ENCODE data around the gene VWA8. TPM values are rescaled to one million over a fixed set of nuclear protein-coding genes. Genes with fewer than 3 reads are reported as not detected.

The VWA8 gene
- total RNA-seq, 1 donor: 21.4 TPM

DNA sequence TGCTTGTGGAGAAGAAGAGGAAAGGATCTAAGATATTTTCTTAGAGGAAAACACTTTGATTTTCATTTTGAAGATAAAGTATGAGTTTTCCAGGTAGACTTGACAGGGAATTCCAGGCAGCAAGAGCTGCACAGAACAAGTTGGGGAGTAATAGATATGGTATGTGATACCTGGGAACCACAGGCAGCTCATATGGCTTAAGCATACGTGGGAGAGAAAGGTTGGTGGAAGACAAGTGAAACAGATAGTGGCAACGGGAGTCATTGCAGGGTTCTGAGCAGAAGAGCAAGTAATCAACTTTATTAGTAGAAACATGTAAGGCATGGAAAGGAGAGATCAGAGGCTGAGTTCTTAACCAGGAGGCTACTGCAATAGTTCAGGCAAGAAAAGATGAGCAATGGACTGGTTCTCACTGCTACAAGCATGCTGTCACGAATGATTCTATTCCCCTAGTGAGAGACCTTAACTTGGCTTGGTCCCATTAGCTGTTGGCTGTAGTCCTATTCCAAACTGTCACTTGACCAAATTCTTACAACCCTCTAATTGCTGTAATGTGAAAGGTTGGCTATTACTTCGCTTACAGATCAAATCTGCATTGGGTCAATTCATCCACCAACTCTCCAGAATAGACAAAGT is 217.9 kb downstream of the VWA8 start:
- Histone ChIP-seq H3K27me3 (ENCODE audit: insufficient read depth, low read length) (no peaks in the 10 kb centered on the region), H3K4me2 (ENCODE audit: insufficient read depth, low read length) (no peak overlapping the region), H3K79me2 (ENCODE audit: insufficient read depth, low read length) (no peaks in the 10 kb centered on the region), H3K36me3 (ENCODE audit: insufficient read depth, low read length) (no peaks in the 10 kb centered on the region), H3K27ac (ENCODE audit: low read depth, low read length) (no peak overlapping the region), H4K20me1 (ENCODE audit: insufficient read depth, low read length) (no peaks in the 10 kb centered on the region), H3K4me3 (ENCODE audit: insufficient read depth, low read length) (no peak overlapping the region), H2AFZ (ENCODE audit: low read length) (no peak overlapping the region), H3K9me3 (ENCODE audit: low read depth, low read length) (no peaks in the 10 kb centered on the region), H3K4me1 (ENCODE audit: insufficient read depth, low read length) (no peaks in the 10 kb centered on the region)
- DNase-seq (ENCODE audit: insufficient read length, low spot score, missing footprints): no peak
- no peak for TF ChIP-seq CTCF (IDR thresholded peaks at IDR 0.05; ENCODE audit: extremely low read depth, low read depth, low read length)

DNA sequence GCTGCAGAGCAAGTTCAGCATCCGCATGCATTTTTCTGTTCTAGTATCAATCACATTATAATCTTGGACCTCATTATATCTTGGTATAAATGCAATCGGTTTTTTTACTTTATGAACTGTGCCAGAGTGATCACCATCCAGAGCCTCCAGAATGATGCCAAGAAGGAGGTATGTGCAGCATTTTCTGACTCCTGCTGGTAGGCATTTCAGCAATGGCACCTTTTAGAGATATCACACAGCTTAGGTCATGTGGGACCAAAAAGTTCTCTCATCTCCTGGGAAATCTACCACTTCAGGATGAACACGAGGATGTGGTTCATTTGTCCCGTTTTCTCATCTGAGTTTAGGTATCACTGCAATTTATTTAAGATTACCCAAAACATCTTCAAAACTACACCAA is 220.4 kb downstream of the VWA8 start:
- H3K27me3 ChIP-seq (ENCODE audit: insufficient read depth, low read length): no peaks in the 10 kb centered on the region
- no peak overlapping the region for H2AFZ ChIP-seq (ENCODE audit: low read length)
- no peaks in the 10 kb centered on the region for H3K79me2 ChIP-seq (ENCODE audit: insufficient read depth, low read length)
- no peak for DNase-seq (ENCODE audit: insufficient read length, low spot score, missing footprints)
- H3K36me3 ChIP-seq (ENCODE audit: insufficient read depth, low read length): no peaks in the 10 kb centered on the region
- no peaks in the 10 kb centered on the region for H4K20me1 ChIP-seq (ENCODE audit: insufficient read depth, low read length)
- no peaks in the 10 kb centered on the region for H3K9me3 ChIP-seq (ENCODE audit: low read depth, low read length)
- no peak for TF ChIP-seq CTCF (IDR thresholded peaks at IDR 0.05; ENCODE audit: extremely low read depth, low read depth, low read length)
- H3K4me3 ChIP-seq (ENCODE audit: insufficient read depth, low read length): no peak overlapping the region
- no peak overlapping the region for H3K4me2 ChIP-seq (ENCODE audit: insufficient read depth, low read length)
- H3K27ac ChIP-seq (ENCODE audit: low read depth, low read length): no peak overlapping the region
- H3K4me1 ChIP-seq (ENCODE audit: insufficient read depth, low read length): no peaks in the 10 kb centered on the region

- Histone ChIP-seq H4K20me1 (ENCODE audit: insufficient read depth, low read length) (no peaks in the 10 kb centered on the region), H3K4me3 (ENCODE audit: insufficient read depth, low read length) (no peak overlapping the region), H3K4me1 (ENCODE audit: insufficient read depth, low read length) (no peaks in the 10 kb centered on the region), H3K27ac (ENCODE audit: low read depth, low read length) (no peak overlapping the region), H2AFZ (ENCODE audit: low read length) (no peak overlapping the region), H3K36me3 (ENCODE audit: insufficient read depth, low read length) (no peaks in the 10 kb centered on the region), H3K9me3 (ENCODE audit: low read depth, low read length) (no peaks in the 10 kb centered on the region), H3K4me2 (ENCODE audit: insufficient read depth, low read length) (no peak overlapping the region), H3K79me2 (ENCODE audit: insufficient read depth, low read length) (no peaks in the 10 kb centered on the region), H3K27me3 (ENCODE audit: insufficient read depth, low read length) (no peaks in the 10 kb centered on the region)
- no peak for DNase-seq (ENCODE audit: insufficient read length, low spot score, missing footprints)
- TF ChIP-seq CTCF (IDR thresholded peaks at IDR 0.05; ENCODE audit: extremely low read depth, low read depth, low read length): no peak
Measured at GRCh38 chr13:41722684-41723535, 238.0 kb downstream of the VWA8 start.

DNA sequence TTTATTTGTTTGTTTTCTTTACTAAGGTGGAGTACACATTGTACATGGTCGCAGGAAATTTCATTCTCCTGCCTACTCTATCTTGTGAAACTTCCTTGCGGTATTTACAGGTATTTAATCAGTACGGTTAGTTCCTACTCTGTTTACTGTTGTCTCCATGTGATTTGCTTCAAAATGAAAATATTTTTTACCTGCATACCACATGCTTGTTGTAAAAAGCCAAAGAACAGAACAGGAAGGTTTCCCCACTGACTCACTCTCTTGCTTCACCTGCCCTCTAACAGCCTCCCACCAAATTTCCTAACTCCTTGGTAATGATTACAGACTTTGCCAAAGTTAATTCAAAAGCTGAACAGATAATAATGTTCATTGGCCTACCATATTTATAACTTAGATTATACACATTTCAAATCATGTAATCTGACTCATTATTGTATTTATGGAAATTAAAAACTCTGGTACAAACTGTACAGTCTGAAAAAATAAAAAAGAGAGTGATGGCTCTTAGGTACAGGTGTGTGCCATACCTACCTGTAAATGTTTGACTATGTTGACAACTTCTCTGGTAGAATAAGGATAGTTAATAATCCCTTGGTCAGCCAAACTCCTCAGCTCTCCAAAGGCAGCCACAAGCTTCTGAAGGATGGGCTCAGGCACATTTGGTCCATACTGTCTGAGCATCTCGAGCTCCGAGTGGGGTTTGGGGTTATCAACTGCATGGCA is 239.9 kb downstream of the VWA8 start:
- no peaks in the 10 kb centered on the region for H3K27me3 ChIP-seq (ENCODE audit: insufficient read depth, low read length)
- no peak for DNase-seq (ENCODE audit: insufficient read length, low spot score, missing footprints)
- TF ChIP-seq CTCF (IDR thresholded peaks at IDR 0.05; ENCODE audit: extremely low read depth, low read depth, low read length): no peak

More for the DNA sequence above, 239.9 kb downstream of the VWA8 start:
- Histone ChIP-seq H3K4me1 (ENCODE audit: insufficient read depth, low read length) (no peaks in the 10 kb centered on the region), H3K4me3 (ENCODE audit: insufficient read depth, low read length) (no peak overlapping the region), H3K27ac (ENCODE audit: low read depth, low read length) (no peak overlapping the region), H3K79me2 (ENCODE audit: insufficient read depth, low read length) (no peaks in the 10 kb centered on the region), H3K9me3 (ENCODE audit: low read depth, low read length) (no peaks in the 10 kb centered on the region), H3K36me3 (ENCODE audit: insufficient read depth, low read length) (no peaks in the 10 kb centered on the region), H4K20me1 (ENCODE audit: insufficient read depth, low read length) (no peaks in the 10 kb centered on the region), H2AFZ (ENCODE audit: low read length) (no peak overlapping the region), H3K4me2 (ENCODE audit: insufficient read depth, low read length) (no peak overlapping the region)
